Kidney (tissue), 14 donors: Measurements from ENCODE around the gene SLC39A9. TPM values are rescaled to one million over a fixed set of nuclear protein-coding genes. Genes with fewer than 3 reads are reported as not detected.
"Not testable (repeated sequence)": the region's sequence is repeated elsewhere in the genome, so short reads cannot be mapped to it uniquely, and the experiment has no call there.

Experiments used
- DNase-seq, 5 donors: peaks; one replicate each; pipeline ENCODE4 v3.0.0-alpha.2; 2013 to 2020
- FAIRE-seq: peaks from 2 replicates; lab custom pipeline; 2012; peaks lifted over from hg19 to GRCh38; lab: Jason Lieb, UNC
- H3K27ac ChIP-seq, 2 donors: one replicate each; pipeline ENCODE4 v1.7.0; 2013; ENCODE audit warnings: low read depth in 2 of 2, low read length in 2 of 2, inconsistent platforms in 1 of 2
- H3K27me3 ChIP-seq: one replicate; pipeline ENCODE4 v1.7.1; 2013; ENCODE audit warnings: low read length, inconsistent platforms; ENCODE audit not compliant: control insufficient read depth, insufficient read depth
- H3K36me3 ChIP-seq, 3 donors: one replicate each; pipeline versions ENCODE4 v1.7.0 to v1.7.1; 2013; ENCODE audit warnings: low read length in 3 of 3, control low read depth in 1 of 3, inconsistent platforms in 1 of 3; ENCODE audit not compliant: insufficient read depth in 3 of 3, control insufficient read depth in 2 of 3
- H3K4me1 ChIP-seq, 3 donors: one replicate each; pipeline versions ENCODE4 v1.7.0 to v1.7.1; 2013; ENCODE audit warnings: low read length in 3 of 3, inconsistent platforms in 1 of 3, low read depth in 1 of 3; ENCODE audit not compliant: control insufficient read depth in 2 of 3, insufficient read depth in 2 of 3
- H3K4me3 ChIP-seq, 3 donors: one replicate each; pipeline versions ENCODE4 v1.7.0 to v1.8.1; 2013; ENCODE audit warnings: low read length in 3 of 3, control low read depth in 1 of 3, inconsistent platforms in 1 of 3
- H3K9ac ChIP-seq, 3 donors: one replicate each; pipeline versions ENCODE4 v1.7.0 to v1.7.1; 2013; ENCODE audit warnings: low read length in 3 of 3, control low read depth in 1 of 3, inconsistent platforms in 1 of 3
- H3K9me3 ChIP-seq, 3 donors: one replicate each; pipeline versions ENCODE4 v1.7.0 to v1.7.1; 2013; ENCODE audit warnings: low read length in 3 of 3, control low read depth in 1 of 3, inconsistent platforms in 1 of 3; ENCODE audit not compliant: control insufficient read depth in 2 of 3, insufficient read depth in 1 of 3
- CTCF ChIP-seq: IDR thresholded peaks from 3 replicates; pipeline ENCODE4 v1.5.1; 2012; ENCODE audit warnings: mild to moderate bottlenecking, moderate library complexity, borderline replicate concordance; ENCODE audit not compliant: insufficient read depth; ENCODE audit errors: extremely low read depth
- intact Hi-C: fragments of 100-400 bp; cut with DNase I; formaldehyde crosslinking; loops from one replicate; pipeline ENCODE4 v1.11.1; 2022
- polyA plus RNA-seq: library from polyadenylated mRNA; stranded (reverse); fragments of 350-450 nt; fragmentation: Illumina TruSeq; extraction: RNeasy Lipid Tissue Mini Kit (QIAGEN cat#74804); gene quantifications from one replicate; pipeline ENCODE4 v1.2.3, GENCODE V29; 2014; ENCODE audit warnings: low read depth, low replicate concordance; ENCODE audit not compliant: insufficient read depth
- total RNA-seq: library from RNA; stranded (reverse); fragmentation: NEBNext Ultra II Directional; extraction: Animal tissue kit (Norgen Biotek cat#: 25700); gene quantifications from one replicate; pipeline ENCODE4 v1.2.1, GENCODE V29; 2021
- donor health status: control.
- donor health status: control.
- donor health status: control.
- donor health status: control.
- donor health status: control.
- donor health status: DM: yes; HTN: yes; CAD: no.
- donor health status: Normal renal cell carcinoma (clear cell type).

SLC39A9 gene
- total and polyA plus RNA-seq, 2 donors from 2014 or later, result 45.9 to 77.7 TPM

GRCh38 chr14:69473946-69474345, 75.5 kb downstream of the SLC39A9 start:
- Histone ChIP-seq H3K9ac (no peak overlapping the region), H3K27me3 (no peaks in the 10 kb centered on the region), H3K9me3 (no peaks in the 10 kb centered on the region), H3K4me3 (no peak overlapping the region), H3K36me3 (no peaks in the 10 kb centered on the region), H3K27ac (no peak overlapping the region), H3K4me1 (no peaks in the 10 kb centered on the region)
- no peak for DNase-seq
- intact Hi-C loops, result no loop called here
- no peak for FAIRE-seq
- no peak for TF ChIP-seq CTCF

GRCh38 chr14:69475194-69475818, 76.8 kb downstream of the SLC39A9 start:
- intact Hi-C loops, result no loop called here
- Histone ChIP-seq H3K9ac (no peak overlapping the region), H3K36me3 (no peaks in the 10 kb centered on the region), H3K27ac (no peak overlapping the region), H3K4me3 (no peak overlapping the region), H3K4me1 (no peaks in the 10 kb centered on the region), H3K27me3 (no peaks in the 10 kb centered on the region), H3K9me3 (no peaks in the 10 kb centered on the region)
- DNase-seq (peak in 1 of 5 donors; percentile 22), FAIRE-seq (no peak)
- TF ChIP-seq CTCF, result no peak

GRCh38 chr14:69476824-69477450, 78.4 kb downstream of the SLC39A9 start:
- H3K4me1 ChIP-seq, H3K9ac ChIP-seq, intact Hi-C loops, H3K27ac ChIP-seq, H3K9me3 ChIP-seq, H3K36me3 ChIP-seq, H3K27me3 ChIP-seq, H3K4me3 ChIP-seq, DNase-seq, FAIRE-seq: not testable (repeated sequence)

- H3K27me3 ChIP-seq, H3K9ac ChIP-seq, intact Hi-C loops, H3K4me1 ChIP-seq, DNase-seq, H3K36me3 ChIP-seq, H3K9me3 ChIP-seq, FAIRE-seq, H3K4me3 ChIP-seq, H3K27ac ChIP-seq: not testable (repeated sequence)
Measured at GRCh38 chr14:69478055-69478454, 79.6 kb downstream of the SLC39A9 start.
